Left ventricle myocardium inferior (tissue), 1 donor: ENCODE data around the gene LILRA5. TPM values are rescaled to one million over a fixed set of nuclear protein-coding genes. Genes with fewer than 3 reads are reported as not detected.
"Not testable (repeated sequence)": the region's sequence is repeated elsewhere in the genome, so short reads cannot be mapped to it uniquely, and the experiment has no call there.

Source experiments
- DNase-seq: peaks from one replicate; pipeline ENCODE4 v3.0.0-alpha.2; 2020
- H3K27ac ChIP-seq: fragments of 200-600 bp; replicated peaks from 2 replicates; pipeline ENCODE4 v1.8.0; 2021
- H3K27me3 ChIP-seq: fragments of 200-600 bp; 2 replicates; pipeline ENCODE4 v1.8.0; 2021; ENCODE audit warnings: low read depth
- H3K36me3 ChIP-seq: fragments of 200-600 bp; 2 replicates; pipeline ENCODE4 v1.8.0; 2021
- H3K4me1 ChIP-seq: fragments of 200-600 bp; 2 replicates; pipeline ENCODE4 v1.8.0; 2021
- H3K4me3 ChIP-seq: fragments of 200-600 bp; 2 replicates; pipeline ENCODE4 v1.8.0; 2021; ENCODE audit warnings: mild to moderate bottlenecking, moderate library complexity
- H3K9me3 ChIP-seq: fragments of 200-600 bp; replicated peaks from 2 replicates; pipeline ENCODE4 v1.8.0; 2021
- intact Hi-C: fragments of 100-400 bp; cut with micrococcal nuclease; formaldehyde crosslinking; loops from one replicate; pipeline ENCODE4 v1.11.0; 2022
- long read RNA-seq: library from polyadenylated mRNA; unstranded; transcript quantifications from one replicate; pipeline ENCODE4 v2.0.0, GENCODE V29; 2021
- total RNA-seq: library from RNA; stranded (reverse); fragmentation: NEBNext Ultra II Directional; extraction: Animal tissue kit (Norgen Biotek cat#: 25700); gene quantifications from one replicate; pipeline ENCODE4 v1.2.1, GENCODE V29; 2021
- TF ChIP-seq, protein P1 (sequence below): fragments of 200-600 bp; IDR thresholded peaks from 2 replicates; pipeline ENCODE4 v1.8.0; 2021; ENCODE audit warnings: antibody characterized with exemption, mild to moderate bottlenecking, borderline replicate concordance
- donor health status: DM: no; HTN: yes; CAD: no; lungs with severe emphysema.

Gene LILRA5
- total RNA-seq = 0.66 TPM
- long read RNA-seq = 0 reads

DNA sequence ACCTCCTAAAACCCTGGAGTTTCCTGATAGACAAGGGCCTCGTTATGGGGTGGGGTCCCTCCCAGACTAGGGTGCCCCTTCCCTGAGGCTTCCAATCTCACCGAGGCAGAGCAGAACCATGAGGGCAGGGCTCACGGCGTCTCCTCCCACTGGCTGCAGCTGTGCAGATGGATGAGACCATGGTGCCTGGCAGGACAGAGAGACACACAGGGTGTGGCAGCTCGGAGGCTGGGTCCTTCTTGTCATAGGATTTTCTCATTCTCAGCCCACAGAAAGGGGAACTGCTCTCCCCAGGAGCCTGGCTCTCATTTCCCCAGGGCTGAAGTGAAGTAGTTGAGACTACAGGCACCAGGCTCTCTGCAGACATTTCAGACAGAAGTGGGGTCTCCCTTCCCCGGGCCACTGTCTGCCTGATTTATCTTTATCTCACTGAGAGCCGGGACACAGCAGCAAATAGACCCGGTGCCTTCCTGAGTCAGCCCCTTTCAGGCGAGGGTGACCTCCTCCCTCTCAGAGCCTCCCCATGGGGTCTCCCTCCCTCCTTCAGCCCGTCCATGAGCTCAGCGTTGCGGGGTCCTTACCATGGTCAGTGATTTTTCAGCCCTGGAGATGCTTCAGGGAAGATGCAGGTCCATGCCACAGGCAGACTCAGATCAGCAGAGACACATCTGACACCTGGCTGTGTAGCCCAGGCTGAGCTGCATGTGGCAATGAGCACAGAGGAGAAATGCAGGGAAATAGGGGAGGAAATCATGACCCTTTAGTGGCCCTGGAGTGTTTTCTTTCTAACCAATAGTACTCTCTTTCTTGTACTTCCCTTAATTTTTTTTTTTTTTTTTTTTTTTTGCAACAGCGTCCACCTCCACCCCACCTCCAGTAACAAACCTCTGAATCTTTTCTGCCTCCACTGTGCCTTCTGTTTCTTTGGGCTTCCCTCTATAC is at the start of gene LILRA5:
TSS of gene LILRA5 (minus strand) at position 731 of the 942 bp plus-strand sequence. CDS start at position 584, 147 bp downstream.
- H3K4me1 ChIP-seq = no peaks in the 10 kb centered on the region
- H3K36me3 ChIP-seq = no peaks in the 10 kb centered on the region
- H3K4me3 ChIP-seq = no peak within 1 kb of the TSS
- no peaks in the 10 kb centered on the region for H3K9me3 ChIP-seq
- TF ChIP-seq, protein P1, sequence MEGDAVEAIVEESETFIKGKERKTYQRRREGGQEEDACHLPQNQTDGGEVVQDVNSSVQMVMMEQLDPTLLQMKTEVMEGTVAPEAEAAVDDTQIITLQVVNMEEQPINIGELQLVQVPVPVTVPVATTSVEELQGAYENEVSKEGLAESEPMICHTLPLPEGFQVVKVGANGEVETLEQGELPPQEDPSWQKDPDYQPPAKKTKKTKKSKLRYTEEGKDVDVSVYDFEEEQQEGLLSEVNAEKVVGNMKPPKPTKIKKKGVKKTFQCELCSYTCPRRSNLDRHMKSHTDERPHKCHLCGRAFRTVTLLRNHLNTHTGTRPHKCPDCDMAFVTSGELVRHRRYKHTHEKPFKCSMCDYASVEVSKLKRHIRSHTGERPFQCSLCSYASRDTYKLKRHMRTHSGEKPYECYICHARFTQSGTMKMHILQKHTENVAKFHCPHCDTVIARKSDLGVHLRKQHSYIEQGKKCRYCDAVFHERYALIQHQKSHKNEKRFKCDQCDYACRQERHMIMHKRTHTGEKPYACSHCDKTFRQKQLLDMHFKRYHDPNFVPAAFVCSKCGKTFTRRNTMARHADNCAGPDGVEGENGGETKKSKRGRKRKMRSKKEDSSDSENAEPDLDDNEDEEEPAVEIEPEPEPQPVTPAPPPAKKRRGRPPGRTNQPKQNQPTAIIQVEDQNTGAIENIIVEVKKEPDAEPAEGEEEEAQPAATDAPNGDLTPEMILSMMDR = no peak
- intact Hi-C loops = no loop called here
- no peak within 1 kb of the TSS for H3K27ac ChIP-seq
- H3K27me3 ChIP-seq = peaks cover 82% of the 10 kb centered on the region
- peak; percentile 50 for DNase-seq

DNA sequence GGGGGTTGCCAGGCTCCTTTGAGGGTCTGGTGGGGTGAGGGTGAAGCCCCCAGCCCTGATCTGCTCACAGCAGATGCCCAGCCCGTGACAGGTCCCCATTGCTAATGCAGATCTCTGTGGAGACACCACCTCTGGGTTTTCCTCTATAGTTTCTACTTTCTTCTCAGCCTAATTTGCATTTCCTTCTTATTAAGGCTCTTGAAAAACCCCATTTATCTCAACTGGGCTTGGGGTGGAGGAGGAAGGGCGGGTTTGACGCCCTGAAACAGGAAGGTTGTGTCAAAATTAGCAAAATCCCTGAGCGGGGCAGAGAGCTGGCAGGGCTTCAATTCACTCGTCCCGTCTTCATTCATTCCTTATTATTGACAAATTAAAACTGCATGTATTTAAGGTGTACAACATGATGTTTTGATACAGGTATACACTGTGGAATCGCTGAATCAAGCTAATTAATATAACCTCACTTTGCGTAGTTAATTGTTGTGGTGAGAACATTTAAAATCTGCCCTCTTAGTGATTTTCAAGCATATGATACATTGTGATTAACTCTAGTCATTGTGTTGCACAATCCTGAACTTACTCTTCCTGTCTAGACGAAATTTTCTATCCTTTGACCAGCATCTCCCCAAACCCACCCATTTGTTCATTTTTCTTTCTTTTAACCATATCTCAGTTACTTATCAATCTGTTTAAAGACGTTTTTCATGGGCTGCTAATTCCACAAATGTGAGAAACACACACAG is 48.9 kb upstream of the LILRA5 start:
- DNase-seq, H3K27ac ChIP-seq, H3K9me3 ChIP-seq, intact Hi-C loops, H3K36me3 ChIP-seq, H3K4me1 ChIP-seq: not testable (repeated sequence)
- Histone ChIP-seq H3K4me3 (peak overlapping the region; percentile 41), H3K27me3 (peaks cover 35% of the 10 kb centered on the region)

DNA sequence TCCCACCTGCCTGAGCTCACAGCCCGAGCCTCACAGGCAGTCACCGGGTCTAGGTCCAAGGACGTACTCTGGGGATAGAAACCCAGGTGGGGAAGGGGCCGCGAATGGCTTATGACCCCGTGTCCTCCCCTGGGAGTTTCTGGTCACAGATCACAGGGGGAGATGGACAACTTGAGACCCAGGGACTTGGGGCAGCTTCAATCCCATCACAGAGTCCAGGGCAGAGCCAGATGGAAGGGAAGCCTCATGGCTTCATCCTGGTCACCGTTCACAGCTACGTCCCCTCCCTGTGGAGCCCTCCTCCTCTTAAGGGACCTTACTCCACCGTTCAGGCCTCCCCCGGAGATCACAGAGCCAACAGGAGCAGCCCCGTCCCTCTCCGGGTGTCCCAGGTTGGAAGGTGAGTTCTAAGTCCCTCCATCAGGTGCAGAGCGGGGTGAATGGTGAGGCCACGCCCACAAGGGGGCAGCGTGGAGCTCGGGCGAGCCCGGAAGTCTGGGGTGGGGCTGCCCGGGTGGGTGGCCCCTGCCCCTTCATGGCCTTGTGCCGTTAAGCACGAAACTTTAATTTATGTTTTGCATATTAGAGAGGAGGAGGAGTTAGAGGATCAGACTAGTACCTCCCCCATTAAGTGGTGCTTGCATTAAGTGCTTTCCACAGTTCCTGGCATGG is 46.3 kb upstream of the LILRA5 start:
- H3K9me3 ChIP-seq, DNase-seq, H3K4me3 ChIP-seq, H3K36me3 ChIP-seq, H3K27ac ChIP-seq, intact Hi-C loops, H3K4me1 ChIP-seq: not testable (repeated sequence)
- peaks cover 31% of the 10 kb centered on the region for H3K27me3 ChIP-seq

DNA sequence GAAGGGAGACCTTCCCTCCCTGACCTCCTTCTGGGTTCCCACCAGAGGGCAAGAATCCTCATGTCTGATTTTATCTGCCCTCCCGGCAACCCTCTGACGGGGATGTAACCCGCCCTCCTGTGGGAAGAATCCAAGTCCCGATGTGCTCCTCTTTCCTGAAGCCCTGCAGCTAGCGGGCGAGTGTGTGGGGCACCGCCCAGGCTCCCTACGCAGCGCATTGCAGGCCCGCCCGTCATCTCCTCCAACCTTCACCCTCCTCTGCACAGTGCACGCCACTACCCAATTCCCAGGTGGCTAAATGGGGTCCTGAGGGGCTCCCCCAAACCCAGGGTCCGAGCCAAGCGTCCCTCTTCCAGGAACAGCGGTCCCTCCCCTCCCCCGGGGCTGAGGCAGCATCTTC is 44.4 kb upstream of the LILRA5 start:
- no peak overlapping the region for H3K27ac ChIP-seq
- intact Hi-C loops = no loop called here
- peaks cover 34% of the 10 kb centered on the region for H3K27me3 ChIP-seq
- H3K4me3 ChIP-seq = no peak overlapping the region
- no peak for DNase-seq
- H3K36me3 ChIP-seq = no peaks in the 10 kb centered on the region
- TF ChIP-seq, protein P1 = no peak
- H3K4me1 ChIP-seq = no peaks in the 10 kb centered on the region
- no peaks in the 10 kb centered on the region for H3K9me3 ChIP-seq

DNA sequence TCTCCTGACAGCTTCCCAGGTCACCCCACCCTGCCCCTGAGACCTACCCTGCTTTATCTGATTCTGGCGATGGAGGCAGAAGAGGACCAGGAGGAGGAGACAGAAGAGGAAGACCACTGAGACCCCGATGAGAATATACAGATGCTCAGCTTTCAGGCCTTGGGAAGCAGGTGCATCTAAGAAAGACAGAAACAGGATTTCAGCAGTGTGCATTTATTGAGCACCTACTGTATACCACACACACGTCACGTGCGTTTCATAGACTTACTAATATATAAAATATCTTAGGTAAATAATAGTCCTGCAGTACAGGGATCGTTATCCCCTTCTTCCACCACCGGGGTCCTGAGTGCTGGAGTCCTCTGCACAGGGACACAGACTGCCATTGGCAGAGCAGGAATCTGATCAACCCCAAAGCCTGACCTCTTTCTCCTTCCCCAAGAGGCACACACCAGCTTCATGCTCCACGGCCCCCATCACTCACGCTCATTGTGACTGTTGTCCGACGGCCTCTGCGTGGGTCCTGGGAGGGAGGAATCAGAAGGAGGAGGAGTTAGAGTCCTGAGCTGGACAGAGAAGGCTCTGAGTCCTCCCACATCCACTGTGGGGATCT is 43.6 kb upstream of the LILRA5 start:
- intact Hi-C loops = no loop called here
- Histone ChIP-seq H3K27me3 (peaks cover 36% of the 10 kb centered on the region), H3K4me1 (no peaks in the 10 kb centered on the region), H3K9me3 (no peaks in the 10 kb centered on the region), H3K36me3 (no peaks in the 10 kb centered on the region), H3K27ac (no peak overlapping the region), H3K4me3 (no peak overlapping the region)
- TF ChIP-seq, protein P1 = no peak
- no peak for DNase-seq

DNA sequence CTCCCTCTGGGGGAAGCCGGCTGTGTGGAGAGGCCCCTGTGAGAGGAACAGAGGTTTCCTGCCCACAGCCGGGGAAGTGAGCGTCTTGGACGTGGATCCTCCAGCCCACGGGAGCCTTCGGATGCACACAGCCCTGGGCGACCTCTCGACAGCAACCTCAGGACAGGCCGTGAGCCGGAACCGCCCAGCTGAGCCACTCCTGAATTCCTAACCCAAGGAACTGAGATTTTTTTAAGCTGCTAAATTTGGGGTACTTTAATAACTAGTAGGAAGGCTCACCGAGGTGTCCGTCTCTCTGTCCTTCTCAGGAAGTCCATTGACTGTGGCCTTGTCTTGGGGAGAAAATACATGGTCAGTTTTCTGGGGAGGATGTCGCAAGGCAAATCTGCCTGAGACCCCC is 42.7 kb upstream of the LILRA5 start:
- DNase-seq = no peak
- no peak overlapping the region for H3K4me3 ChIP-seq
- H3K36me3 ChIP-seq = no peaks in the 10 kb centered on the region
- no peaks in the 10 kb centered on the region for H3K4me1 ChIP-seq
- TF ChIP-seq, protein P1 = no peak
- H3K27me3 ChIP-seq = peaks cover 32% of the 10 kb centered on the region
- intact Hi-C loops = no loop called here
- H3K27ac ChIP-seq = no peak overlapping the region
- no peaks in the 10 kb centered on the region for H3K9me3 ChIP-seq
